Sigmoid colon (tissue), 7 donors: Measurements from ENCODE around the gene MRTO4. TPM values are rescaled to one million over a fixed set of nuclear protein-coding genes. Genes with fewer than 3 reads are reported as not detected.
"Not testable (repeated sequence)": the region's sequence is repeated elsewhere in the genome, so short reads cannot be mapped to it uniquely, and the experiment has no call there.

ENCODE experiments used
- DNase-seq: peaks from one replicate; pipeline ENCODE4 v3.0.0-alpha.2; 2019
- H3K27ac ChIP-seq, 4 donors: fragments of 200-600 bp; sonication (generic); one replicate each; pipeline ENCODE4 v1.5.1; 2016 to 2019; ENCODE audit warnings: mild to moderate bottlenecking in 1 of 4
- H3K27me3 ChIP-seq, 3 donors: fragments of 200-600 bp; sonication (generic); one replicate each; pipeline ENCODE4 v1.5.1; 2019; ENCODE audit warnings: mild to moderate bottlenecking in 1 of 3
- H3K36me3 ChIP-seq, 4 donors: fragments of 200-600 bp; sonication (generic); one replicate each; pipeline ENCODE4 v1.5.1; 2016 to 2019
- H3K4me1 ChIP-seq, 4 donors: fragments of 200-600 bp; sonication (generic); one replicate each; pipeline ENCODE4 v1.5.1; 2017 to 2019
- H3K4me3 ChIP-seq, 4 donors: fragments of 200-600 bp; sonication (generic); one replicate each; pipeline ENCODE4 v1.5.1; 2017 to 2019; ENCODE audit warnings: mild to moderate bottlenecking in 2 of 4, moderate library complexity in 1 of 4
- H3K9me3 ChIP-seq, 4 donors: fragments of 200-600 bp in 3 of 4; sonication (generic) in 3 of 4; one replicate each; pipeline versions ENCODE4 v1.5.1 to v1.6.1; 2013 to 2019
- CTCF ChIP-seq, 4 experiments: fragments of 450-650 bp in 3 of 4; fragments of 200-600 bp in 1 of 4; IDR thresholded peaks; one replicate each; pipeline ENCODE4 v1.5.1; 2016 to 2019; ENCODE audit warnings: antibody characterized with exemption in 4 of 4, mild to moderate bottlenecking in 3 of 4, moderate library complexity in 2 of 4
- EP300 ChIP-seq, 4 donors: sonication (generic); formaldehyde crosslinking; IDR thresholded peaks; one replicate each; pipeline ENCODE4 v1.6.1; 2017; ENCODE audit warnings: antibody characterized with exemption in 4 of 4
- POLR2A ChIP-seq, 2 donors: fragments of 450-650 bp; IDR thresholded peaks; one replicate each; pipeline ENCODE4 v1.6.1; 2016; ENCODE audit warnings: antibody characterized with exemption in 2 of 2, mild to moderate bottlenecking in 2 of 2, moderate library complexity in 2 of 2
- POLR2AphosphoS5 ChIP-seq, 4 donors: sonication (generic); formaldehyde crosslinking; IDR thresholded peaks; one replicate each; pipeline ENCODE4 v1.6.1; 2017; ENCODE audit warnings: antibody characterized with exemption in 4 of 4
- WGBS, 2 donors: extraction: QIAGEN DNeasy Blood & Tissue Kit; methylation state at CpG; one replicate each; pipeline ENCODE4 v1.1.7; 2013; 5-methylcytosine and 5-hydroxymethylcytosine counted together
- intact Hi-C: fragments of 100-400 bp; cut with DNase I; formaldehyde crosslinking; loops from one replicate; pipeline ENCODE4 v1.15.1; 2023
- polyA plus RNA-seq, 3 donors: library from polyadenylated mRNA; stranded (reverse); fragments of 200-250 nt; gene quantifications; one replicate each; pipeline ENCODE4 v1.2.3, GENCODE V29; 2013
- total RNA-seq, 4 donors: library from RNA; depleted of rRNA; stranded (reverse); fragments of >200 nt; gene quantifications; one replicate each; pipeline ENCODE4 v1.1.0, GENCODE V29; 2016
- donor health status: healthy with polysubstance abuse.
- donor health status: Bipolar disorder and iron deficiency.
- donor health status: healthy.

MRTO4 gene
- total and polyA plus RNA-seq, 7 donors = 10.8 to 44.1 (median 15.0) TPM

DNA sequence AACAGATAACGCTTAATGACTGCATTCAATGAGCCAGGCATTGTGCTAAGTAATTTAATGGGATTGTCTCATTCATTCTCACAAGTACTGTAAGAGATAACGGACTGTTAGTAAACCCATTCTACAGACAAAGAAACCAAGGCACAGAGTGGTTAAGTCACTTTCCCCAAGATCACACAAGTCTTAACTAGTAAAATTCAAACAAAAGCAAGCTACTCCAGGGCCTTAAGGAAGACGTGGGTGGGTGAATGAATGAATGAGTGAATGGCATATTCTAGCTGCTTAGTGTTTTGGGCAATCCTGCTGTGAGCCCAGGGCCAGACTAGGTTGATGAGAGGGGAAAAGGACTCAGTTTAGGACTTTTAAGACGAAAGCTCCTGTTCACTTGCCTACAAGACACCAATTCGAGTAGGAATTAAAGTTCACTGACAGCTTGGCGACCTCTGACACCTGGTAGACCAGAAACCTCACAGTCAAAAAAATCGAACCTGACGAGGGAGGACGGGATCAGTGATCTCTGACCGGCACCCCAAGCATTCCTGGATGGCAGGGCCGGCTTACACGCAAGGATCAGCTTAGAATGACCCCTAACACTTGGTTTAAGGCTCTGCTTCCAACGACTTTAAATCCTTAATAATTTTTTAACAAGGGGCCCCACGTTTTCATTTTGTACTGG is 838 bp upstream of the MRTO4 start:
- intact Hi-C loops = loop anchor here (2.0 to 5.0 kb wide), 2 partner anchors 60 to 397 kb away; no protein-coding TSS in a partner anchor
- peaks cover 0 to 10% (median 2%) of the 10 kb centered on the region in 4 donors for H3K36me3 ChIP-seq
- no peaks in the 10 kb centered on the region for H3K9me3 ChIP-seq
- no peak for TF ChIP-seq POLR2AphosphoS5 (IDR thresholded peaks at IDR 0.05)
- TF ChIP-seq EP300 (IDR thresholded peaks at IDR 0.05) = no peak
- no peak for TF ChIP-seq POLR2A (IDR thresholded peaks at IDR 0.05)
- no peak for TF ChIP-seq CTCF (IDR thresholded peaks at IDR 0.05)
- peaks cover 0 to 41% (median 35%) of the 10 kb centered on the region in 4 donors for H3K4me1 ChIP-seq
- no peaks in the 10 kb centered on the region for H3K27me3 ChIP-seq
- no peak for DNase-seq
- WGBS, 2 donors = 9 to 12% methylated on average over 14 of the region's 14 CpGs
- peak overlapping the region; percentile 76 to 91 (median 87) for H3K4me3 ChIP-seq
- H3K27ac ChIP-seq = peak overlapping the region; percentile 91 to 97 (median 92)

GRCh38 chr1:19254416-19254815 is 2.8 kb downstream of the MRTO4 start:
- DNase-seq = no peak
- no peaks in the 10 kb centered on the region for H3K27me3 ChIP-seq
- H3K4me1 ChIP-seq = peaks cover 0 to 39% (median 34%) of the 10 kb centered on the region in 4 donors
- H3K4me3 ChIP-seq = no peak overlapping the region
- TF ChIP-seq POLR2AphosphoS5 (IDR thresholded peaks at IDR 0.05) = no peak
- TF ChIP-seq POLR2A (IDR thresholded peaks at IDR 0.05) = no peak
- TF ChIP-seq CTCF (IDR thresholded peaks at IDR 0.05) = no peak
- TF ChIP-seq EP300 (IDR thresholded peaks at IDR 0.05) = no peak
- H3K36me3 ChIP-seq = peaks cover 0 to 47% (median 28%) of the 10 kb centered on the region in 4 donors
- H3K9me3 ChIP-seq = no peaks in the 10 kb centered on the region
- no peak overlapping the region for H3K27ac ChIP-seq
- intact Hi-C loops = loop anchor here (5.0 kb wide), 1 partner anchor 393 kb away; no protein-coding TSS in a partner anchor

GRCh38 chr1:19255288-19255687 is 3.7 kb downstream of the MRTO4 start:
- Histone ChIP-seq H3K4me1 (peaks cover 0 to 35% (median 27%) of the 10 kb centered on the region in 4 donors), H3K27me3 (no peaks in the 10 kb centered on the region), H3K9me3 (no peaks in the 10 kb centered on the region), H3K27ac (no peak overlapping the region), H3K4me3 (no peak overlapping the region), H3K36me3 (peaks cover 0 to 56% (median 33%) of the 10 kb centered on the region in 4 donors)
- no peak for DNase-seq
- TF ChIP-seq CTCF (IDR thresholded peaks at IDR 0.05) = no peak
- no peak for TF ChIP-seq POLR2AphosphoS5 (IDR thresholded peaks at IDR 0.05)
- no peak for TF ChIP-seq POLR2A (IDR thresholded peaks at IDR 0.05)
- no peak for TF ChIP-seq EP300 (IDR thresholded peaks at IDR 0.05)
- 89 to 90% methylated on average over 4 of the region's 4 CpGs for WGBS, 2 donors
- intact Hi-C loops = no loop called here

GRCh38 chr1:19256301-19256700 is 4.7 kb downstream of the MRTO4 start:
- peaks cover 0 to 27% (median 20%) of the 10 kb centered on the region in 4 donors for H3K4me1 ChIP-seq
- H3K4me3 ChIP-seq, intact Hi-C loops, H3K9me3 ChIP-seq, H3K27me3 ChIP-seq, H3K27ac ChIP-seq, DNase-seq: not testable (repeated sequence)
- 93 to 94% methylated on average over 5 of the region's 5 CpGs for whole genome bisulfite sequencing, 2 donors
- peaks cover 0 to 61% (median 35%) of the 10 kb centered on the region in 4 donors for H3K36me3 ChIP-seq

DNA sequence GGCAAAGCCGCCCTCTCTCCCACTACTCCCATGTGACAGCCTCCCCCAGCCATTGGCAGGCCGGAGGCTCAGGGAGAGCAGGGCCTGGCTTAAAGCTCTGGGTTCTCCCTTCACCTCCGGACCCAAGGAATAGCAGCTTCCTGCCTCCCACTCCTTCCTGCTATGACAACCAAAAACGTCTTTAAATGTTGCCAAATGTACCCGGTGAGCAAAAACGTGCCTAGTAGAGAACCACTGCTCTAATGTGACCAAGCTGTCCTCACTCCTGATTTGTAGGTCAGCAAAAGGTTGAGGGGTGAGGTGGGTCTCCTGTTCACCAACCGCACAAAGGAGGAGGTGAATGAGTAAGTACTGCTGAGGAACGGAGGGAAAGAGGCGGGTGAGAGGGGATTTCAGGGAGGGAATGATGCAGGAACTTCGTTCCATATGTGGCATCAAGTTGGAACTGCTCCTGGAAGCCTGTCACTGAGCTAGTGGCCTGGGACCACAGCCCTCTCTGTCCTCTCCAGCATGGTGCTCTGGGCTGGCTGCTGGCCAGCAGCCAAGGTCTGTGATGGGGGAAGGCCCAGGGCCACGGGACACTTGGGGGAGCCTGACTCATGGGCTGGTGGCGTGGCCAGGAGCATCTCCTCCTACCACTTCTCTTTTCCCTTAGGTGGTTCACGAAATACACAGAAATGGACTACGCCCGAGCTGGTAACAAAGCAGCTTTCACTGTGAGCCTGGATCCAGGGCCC is 5.7 kb downstream of the MRTO4 start:
- Histone ChIP-seq H3K4me1 (peaks cover 0 to 21% (median 17%) of the 10 kb centered on the region in 4 donors), H3K27me3 (no peaks in the 10 kb centered on the region), H3K36me3 (peaks cover 0 to 61% (median 35%) of the 10 kb centered on the region in 4 donors), H3K4me3 (no peak overlapping the region), H3K9me3 (no peaks in the 10 kb centered on the region), H3K27ac (no peak overlapping the region)
- TF ChIP-seq CTCF (IDR thresholded peaks at IDR 0.05) (no peak), EP300 (IDR thresholded peaks at IDR 0.05) (no peak), POLR2AphosphoS5 (IDR thresholded peaks at IDR 0.05) (no peak), POLR2A (IDR thresholded peaks at IDR 0.05) (no peak)
- intact Hi-C loops = no loop called here
- no peak for DNase-seq
- WGBS, 2 donors = 82 to 83% methylated on average over 15 of the region's 15 CpGs
